Common myeloid progenitor, CD34-positive (primary cell): ENCODE data around the gene TSHZ3.

ENCODE experiments used
- CTCF ChIA-PET: fragments of 350-600 bp; sonication (Branson Sonifier 250); formaldehyde crosslinking; loops from one replicate; lab custom pipeline; 2021; ENCODE audit warnings: antibody characterized with exemption; lab: Charles Lee
- POLR2A ChIA-PET: fragments of 350-600 bp; sonication (Branson Sonifier 250); formaldehyde crosslinking; loops from one replicate; lab custom pipeline; 2021; ENCODE audit warnings: antibody characterized with exemption; lab: Charles Lee
- DNase-seq, 3 donors: peaks; one replicate each; pipeline versions ENCODE4 v3.0.0 to v3.0.0-alpha.2; 2013
- H3K27ac ChIP-seq, 2 experiments: 1 replicate in 1 of 2; 2 replicates in 1 of 2; pipeline ENCODE4 v1.7.0; 2013; ENCODE audit warnings: inconsistent platforms in 2 of 2, low read length in 2 of 2, mild to moderate bottlenecking in 2 of 2, low read depth in 1 of 2, moderate library complexity in 1 of 2; ENCODE audit not compliant: severe bottlenecking in 2 of 2, insufficient read depth in 1 of 2, poor library complexity in 1 of 2
- H3K27me3 ChIP-seq, 5 experiments: replicated peaks in 2 of 5; 1 replicate in 3 of 5; 2 replicates in 2 of 5; pipeline versions ENCODE4 v1.6.1 to v1.7.0; 2013; ENCODE audit warnings: low read length in 4 of 5, mild to moderate bottlenecking in 2 of 5, moderate library complexity in 2 of 5, inconsistent platforms in 1 of 5; ENCODE audit not compliant: insufficient read depth in 5 of 5, control insufficient read depth in 4 of 5
- H3K36me3 ChIP-seq, 4 experiments: 1 replicate in 2 of 4; 2 replicates in 2 of 4; pipeline versions ENCODE4 v1.6.1 to v1.7.0; 2013; ENCODE audit warnings: low read length in 3 of 4, control low read depth in 1 of 4, mild to moderate bottlenecking in 1 of 4; ENCODE audit not compliant: control insufficient read depth in 4 of 4, insufficient read depth in 4 of 4
- H3K4me1 ChIP-seq, 4 experiments: 1 replicate in 3 of 4; 2 replicates in 1 of 4; pipeline versions ENCODE4 v1.6.1 to v1.7.1; 2013; ENCODE audit warnings: low read length in 3 of 4, mild to moderate bottlenecking in 3 of 4, control low read depth in 1 of 4, inconsistent platforms in 1 of 4, moderate library complexity in 1 of 4; ENCODE audit not compliant: control insufficient read depth in 4 of 4, insufficient read depth in 4 of 4; ENCODE audit errors: control extremely low read depth in 1 of 4
- H3K4me3 ChIP-seq, 7 experiments: 1 replicate in 4 of 7; 2 replicates in 3 of 7; pipeline versions ENCODE4 v1.5.1 to v1.7.0; 2013; ENCODE audit warnings: mild to moderate bottlenecking in 7 of 7, low read length in 6 of 7, moderate library complexity in 6 of 7, inconsistent platforms in 2 of 7, low read depth in 2 of 7, control low read depth in 1 of 7; ENCODE audit not compliant: insufficient read depth in 4 of 7, control insufficient read depth in 1 of 7; ENCODE audit errors: extremely low read depth in 1 of 7
- H3K9me3 ChIP-seq, 5 experiments: 1 replicate in 4 of 5; 2 replicates in 1 of 5; pipeline versions ENCODE4 v1.6.1 to v1.7.1; 2013; ENCODE audit warnings: low read length in 4 of 5, mild to moderate bottlenecking in 2 of 5, inconsistent platforms in 1 of 5, low read depth in 1 of 5, moderate library complexity in 1 of 5; ENCODE audit not compliant: control insufficient read depth in 4 of 5, insufficient read depth in 2 of 5; ENCODE audit errors: control extremely low read depth in 1 of 5
- WGBS: methylation state at CpG from one replicate; pipeline ENCODE4 v1.1.5; 2013; ENCODE audit not compliant: insufficient coverage; 5-methylcytosine and 5-hydroxymethylcytosine counted together

TSHZ3 gene

DNA sequence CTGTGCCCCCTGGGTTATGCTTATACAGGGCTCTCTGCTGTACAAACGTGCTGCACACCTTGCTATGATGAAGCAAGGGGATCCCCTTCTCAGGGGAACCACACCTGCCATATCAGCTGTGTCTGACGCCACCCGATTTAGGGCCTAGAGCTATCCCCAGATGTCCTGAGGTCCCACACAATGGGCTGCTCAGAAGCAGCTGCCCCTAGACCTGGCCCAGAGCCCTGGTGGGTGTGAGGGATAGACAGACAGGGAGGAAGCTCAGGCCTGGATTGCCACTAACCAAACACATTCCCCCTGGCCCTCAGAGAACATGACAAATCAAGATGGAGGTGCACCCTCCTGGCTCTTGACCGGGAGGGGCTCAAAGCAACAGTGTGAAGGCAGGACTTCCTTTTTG, 59.3 kb downstream of the TSHZ3 start:
- Histone ChIP-seq H3K27me3 (no peaks in the 10 kb centered on the region), H3K4me1 (no peaks in the 10 kb centered on the region), H3K36me3 (no peaks in the 10 kb centered on the region), H3K4me3 (no peak overlapping the region), H3K27ac (no peak overlapping the region), H3K9me3 (peaks cover 0 to 2% (median 0%) of the 10 kb centered on the region in 5 experiments)
- POLR2A ChIA-PET: no interaction called here
- DNase-seq: no peak
- WGBS: 91% methylated on average over 2 of the region's 4 CpGs
- CTCF ChIA-PET: interaction anchor here (0.6 kb wide), 1 partner anchor 502 kb away, joined by 3 read pairs; no protein-coding TSS in a partner anchor

GRCh38 chr19:31289381-31289880, 59.8 kb downstream of the TSHZ3 start:
- 98% methylated on average over 9 of the region's 10 CpGs for WGBS
- ChIA-PET CTCF (no interaction called here), POLR2A (no interaction called here)
- Histone ChIP-seq H3K4me1 (no peaks in the 10 kb centered on the region), H3K4me3 (no peak overlapping the region), H3K9me3 (peaks cover 0 to 2% (median 0%) of the 10 kb centered on the region in 5 experiments), H3K27me3 (no peaks in the 10 kb centered on the region), H3K36me3 (no peaks in the 10 kb centered on the region), H3K27ac (no peak overlapping the region)
- no peak for DNase-seq

- H3K36me3 ChIP-seq: no peaks in the 10 kb centered on the region
- 86% methylated on average over 5 of the region's 8 CpGs for WGBS
- H3K27ac ChIP-seq: no peak overlapping the region
- H3K9me3 ChIP-seq: peaks cover 0 to 2% (median 0%) of the 10 kb centered on the region in 5 experiments
- H3K4me1 ChIP-seq: no peaks in the 10 kb centered on the region
- no peak overlapping the region for H3K4me3 ChIP-seq
- no peak for DNase-seq
- no peaks in the 10 kb centered on the region for H3K27me3 ChIP-seq
- CTCF ChIA-PET: no interaction called here
- POLR2A ChIA-PET: no interaction called here
These were observed 62.7 kb downstream of the TSHZ3 start for GRCh38 chr19:31286491-31286890.

DNA sequence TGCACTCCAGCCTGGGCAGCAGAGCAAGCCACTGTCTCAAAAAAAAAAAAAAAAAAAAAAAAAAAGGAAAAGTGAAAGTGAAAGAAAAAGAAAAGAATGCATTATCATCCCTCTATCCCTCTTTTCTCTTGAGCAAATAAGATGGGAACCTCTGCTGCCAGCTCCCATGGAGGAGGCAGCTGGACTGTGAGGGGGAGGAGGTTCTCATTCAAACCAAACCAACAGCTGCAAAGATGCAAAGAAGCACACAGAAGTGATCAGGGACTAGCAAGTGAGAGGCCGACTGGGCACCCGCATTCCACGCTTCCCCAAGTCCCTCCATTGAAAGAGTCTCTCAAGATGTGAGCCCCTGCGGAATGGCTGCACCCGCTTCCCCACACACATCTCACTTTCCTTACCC, 63.5 kb downstream of the TSHZ3 start:
- Histone ChIP-seq H3K27me3 (no peaks in the 10 kb centered on the region), H3K4me1 (no peaks in the 10 kb centered on the region), H3K9me3 (no peaks in the 10 kb centered on the region), H3K4me3 (no peak overlapping the region), H3K27ac (no peak overlapping the region), H3K36me3 (no peaks in the 10 kb centered on the region)
- DNase-seq: peak in 2 of 3 donors; percentile 18 to 19
- POLR2A ChIA-PET: no interaction called here
- CTCF ChIA-PET: no interaction called here
- 91% methylated on average over 5 of the region's 5 CpGs for WGBS

DNA sequence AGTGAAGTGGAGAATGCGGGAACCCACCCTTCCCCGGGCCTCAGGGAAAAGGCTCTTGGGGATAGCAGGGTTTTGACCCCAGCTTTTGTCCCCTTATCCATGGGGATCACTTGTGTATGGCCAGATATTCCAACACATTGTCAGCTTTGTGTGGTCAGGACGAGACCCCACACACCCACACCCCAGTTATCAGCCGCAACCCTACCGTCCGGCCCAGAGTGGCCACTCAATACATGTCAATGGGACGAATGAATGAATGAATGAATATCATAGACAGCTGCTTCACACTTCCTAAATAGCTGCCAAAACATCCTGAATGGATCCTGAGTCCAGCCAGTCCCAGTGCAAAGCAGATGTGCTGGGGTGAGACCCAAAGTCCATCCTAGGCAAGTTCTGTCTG, 64.6 kb downstream of the TSHZ3 start:
- ChIA-PET POLR2A (no interaction called here), CTCF (no interaction called here)
- H3K27ac ChIP-seq: no peak overlapping the region
- no peaks in the 10 kb centered on the region for H3K36me3 ChIP-seq
- no peak for DNase-seq
- WGBS: 96% methylated on average over 5 of the region's 7 CpGs
- H3K9me3 ChIP-seq: no peaks in the 10 kb centered on the region
- H3K4me3 ChIP-seq: no peak overlapping the region
- H3K27me3 ChIP-seq: no peaks in the 10 kb centered on the region
- no peaks in the 10 kb centered on the region for H3K4me1 ChIP-seq

- H3K9me3 ChIP-seq: no peaks in the 10 kb centered on the region
- no peaks in the 10 kb centered on the region for H3K27me3 ChIP-seq
- POLR2A ChIA-PET: no interaction called here
- no peak overlapping the region for H3K27ac ChIP-seq
- CTCF ChIA-PET: no interaction called here
- no peaks in the 10 kb centered on the region for H3K4me1 ChIP-seq
- no peaks in the 10 kb centered on the region for H3K36me3 ChIP-seq
- WGBS: 100% methylated on average over 6 of the region's 8 CpGs
- DNase-seq: no peak
- H3K4me3 ChIP-seq: no peak overlapping the region
These were observed 65.5 kb downstream of the TSHZ3 start for GRCh38 chr19:31283701-31284100.

GRCh38 chr19:31282346-31282745, 66.9 kb downstream of the TSHZ3 start:
- WGBS: 100% methylated on average over 2 of the region's 4 CpGs
- ChIA-PET CTCF (no interaction called here), POLR2A (no interaction called here)
- H3K4me1 ChIP-seq: no peaks in the 10 kb centered on the region
- no peaks in the 10 kb centered on the region for H3K36me3 ChIP-seq
- no peaks in the 10 kb centered on the region for H3K27me3 ChIP-seq
- H3K9me3 ChIP-seq: no peaks in the 10 kb centered on the region
- no peak for DNase-seq
- no peak overlapping the region for H3K4me3 ChIP-seq
- H3K27ac ChIP-seq: no peak overlapping the region
